GM12892 (cell line): ENCODE results near the gene KIAA0825.

Experiments
- POLR2A ChIP-seq: IDR thresholded peaks from 2 replicates; pipeline ENCODE4 v1.6.1; 2011; ENCODE audit warnings: low read depth, low read length, control low read depth
- POLR2AphosphoS5 ChIP-seq: IDR thresholded peaks from 2 replicates; pipeline ENCODE4 v1.6.1; 2011; ENCODE audit warnings: low read depth, low read length, control low read depth
- TAF1 ChIP-seq: IDR thresholded peaks from 2 replicates; pipeline ENCODE4 v1.6.1; 2011; ENCODE audit warnings: low read depth, mild to moderate bottlenecking, control low read depth, low read length, borderline replicate concordance

DNA sequence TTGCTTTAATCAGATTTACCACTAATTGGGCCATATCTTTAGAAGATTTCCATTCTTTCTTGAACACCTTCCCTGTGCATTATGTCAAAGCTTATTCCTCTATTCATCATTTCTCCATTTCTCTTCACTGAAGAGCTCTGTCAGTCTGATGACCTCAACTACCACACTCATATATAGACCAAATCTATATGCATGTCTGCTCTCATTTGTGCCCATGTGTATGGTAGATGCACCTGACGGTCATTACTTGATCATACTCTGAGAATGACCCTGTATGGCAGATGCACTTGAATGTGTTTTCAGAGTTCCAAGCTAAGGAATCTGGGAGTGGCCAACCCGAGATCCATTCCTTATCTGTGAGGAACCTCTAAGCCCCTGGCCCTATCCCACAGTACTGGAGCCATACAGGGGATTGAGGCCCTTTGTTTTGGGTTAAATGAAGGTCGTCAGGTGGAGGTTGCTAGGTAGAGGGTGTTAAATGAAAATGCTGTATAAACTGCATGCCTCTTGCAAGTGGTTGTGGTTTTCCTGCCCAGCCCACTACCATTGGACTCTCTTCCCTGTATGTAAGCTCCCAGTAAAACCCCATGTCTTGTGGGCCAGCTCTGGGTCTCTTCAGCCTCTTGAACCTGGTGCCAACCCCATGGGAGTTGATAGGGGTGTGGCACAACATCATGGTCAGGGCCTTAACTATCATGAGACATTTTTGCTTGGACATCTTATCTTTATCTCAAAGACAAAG is 229.5 kb downstream of the KIAA0825 start:
- TF ChIP-seq POLR2AphosphoS5, result no peak
- TF ChIP-seq POLR2A, result no peak
- no peak for TF ChIP-seq TAF1
